SK-N-MC (cell line): ENCODE data around the gene RPUSD3.

Source experiments
- EZH2 ChIP-seq: fragments of 200-600 bp; sonication (generic); IDR thresholded peaks from one replicate; pipeline ENCODE4 v1.6.1; 2017; ENCODE audit warnings: antibody characterized with exemption
- FOXP2 ChIP-seq: optimal IDR thresholded peaks from 2 replicates; pipeline ENCODE3; 2011; ENCODE audit warnings: mild to moderate bottlenecking, moderate library complexity; ENCODE audit not compliant: insufficient read depth; ENCODE audit errors: extremely low read length, control extremely low read depth
- POLR2AphosphoS5 ChIP-seq: IDR thresholded peaks from 2 replicates; pipeline ENCODE4 v1.6.1; 2012; ENCODE audit warnings: mild to moderate bottlenecking, low read depth, low read length, borderline replicate concordance

GRCh38 chr3:9820946-9821345, 22.9 kb downstream of the RPUSD3 start:
- no peak for TF ChIP-seq EZH2
- TF ChIP-seq POLR2AphosphoS5: no peak
- no peak for TF ChIP-seq FOXP2
